GM12874 (cell line): ENCODE results near the gene LCN1.
A peak's percentile ranks its signal among the peaks of the same experiment; 100 is the strongest.

ENCODE experiments used
- CTCF ChIP-seq: IDR thresholded peaks from 2 replicates; pipeline ENCODE4 v1.5.1; 2011; ENCODE audit warnings: low read depth, mild to moderate bottlenecking, control low read depth, low read length, moderate library complexity; ENCODE audit not compliant: insufficient read depth

The LCN1 gene

DNA sequence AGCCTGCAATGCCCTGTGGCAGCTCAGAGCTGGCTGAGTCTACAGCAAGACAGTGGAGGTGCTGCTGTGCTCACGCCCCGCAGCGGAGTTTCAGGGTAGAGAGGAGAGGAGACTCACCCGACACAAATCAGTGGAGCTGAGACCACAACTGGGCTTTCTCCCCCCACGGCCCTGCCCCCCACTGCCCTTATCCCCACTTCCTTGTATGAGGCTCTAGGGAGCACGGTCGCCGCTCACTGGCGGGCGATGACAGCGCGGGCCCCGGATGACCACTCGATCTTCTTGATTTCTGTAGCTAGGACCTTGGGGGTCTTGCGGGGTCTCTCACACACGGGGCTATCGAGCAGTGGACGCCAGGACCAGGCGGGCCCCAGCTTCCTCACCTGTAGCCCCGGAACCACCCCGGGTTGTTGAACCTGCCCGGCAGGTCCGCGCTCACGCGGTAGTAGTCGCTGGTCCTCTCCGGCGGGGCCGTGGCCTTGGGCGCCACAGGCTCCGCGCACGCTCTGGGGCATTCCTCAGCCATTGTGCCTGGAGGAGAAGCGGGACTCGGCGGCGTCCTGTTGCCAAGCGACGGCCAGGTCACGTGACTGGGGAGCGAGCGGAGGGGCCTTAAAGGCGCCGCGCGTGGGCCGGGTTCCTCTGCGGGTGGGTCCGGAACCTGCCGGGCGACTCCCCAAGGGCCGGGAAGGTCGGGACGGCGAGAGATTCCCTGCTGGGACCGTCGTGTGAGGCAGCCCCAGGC, 21.7 kb upstream of the LCN1 start:
- TF ChIP-seq CTCF, result no peak

GRCh38 chr9:135500071-135500524, 21.1 kb upstream of the LCN1 start:
- no peak for TF ChIP-seq CTCF

- TF ChIP-seq CTCF, result peak; percentile 97
Observed at GRCh38 chr9:135500525-135501260, 20.5 kb upstream of the LCN1 start, which contains the start of gene MRPS2. Gene MRPS2, plus strand, starts transcription at chr9:135500682. Its CDS starts 29 bp downstream, at chr9:135500711.

DNA sequence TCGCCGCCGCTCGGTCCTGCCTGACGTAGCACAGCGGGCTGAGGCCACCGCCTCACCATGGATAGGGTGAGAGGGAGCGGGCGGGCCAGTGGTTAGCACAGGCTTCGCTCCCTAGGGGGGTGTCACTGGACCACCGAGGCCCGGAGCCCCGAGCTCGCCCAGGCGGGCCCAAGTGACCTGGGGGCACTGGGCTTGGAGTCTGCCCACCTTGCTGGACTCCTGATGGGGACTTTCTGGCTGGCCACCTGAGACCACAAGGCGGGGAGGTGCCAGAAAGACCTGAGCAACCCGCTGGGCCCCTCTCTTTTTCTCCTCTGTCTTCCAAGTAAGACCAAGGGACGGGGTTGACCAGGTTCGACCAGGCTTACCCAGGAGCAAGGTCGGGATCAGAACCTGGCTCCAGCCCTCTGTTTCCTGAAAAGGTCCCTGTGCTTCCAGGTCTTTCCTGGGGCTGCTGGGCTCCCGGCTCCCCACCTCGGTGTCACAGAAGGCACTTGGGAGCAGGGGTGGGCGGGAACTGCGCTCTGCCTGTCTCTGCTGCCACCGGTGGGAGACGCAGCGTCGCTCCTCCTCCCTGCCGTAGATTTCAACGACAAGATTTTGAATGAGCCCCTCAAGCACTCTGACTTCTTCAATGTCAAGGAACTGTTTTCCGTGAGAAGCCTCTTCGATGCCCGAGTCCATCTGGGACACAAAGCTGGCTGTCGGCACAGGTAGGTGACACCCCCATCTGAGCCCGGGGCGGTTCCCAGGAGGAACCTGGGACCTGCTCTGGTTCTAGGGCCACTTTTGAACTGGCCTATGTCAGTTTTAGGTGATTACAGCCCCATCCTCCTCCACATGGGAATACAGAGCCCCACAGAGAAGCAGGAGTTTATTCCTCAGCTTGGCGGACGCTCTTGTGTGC, 19.7 kb upstream of the LCN1 start:
- no peak for TF ChIP-seq CTCF

GRCh38 chr9:135502168-135502872, 18.9 kb upstream of the LCN1 start:
- TF ChIP-seq CTCF, result no peak

DNA sequence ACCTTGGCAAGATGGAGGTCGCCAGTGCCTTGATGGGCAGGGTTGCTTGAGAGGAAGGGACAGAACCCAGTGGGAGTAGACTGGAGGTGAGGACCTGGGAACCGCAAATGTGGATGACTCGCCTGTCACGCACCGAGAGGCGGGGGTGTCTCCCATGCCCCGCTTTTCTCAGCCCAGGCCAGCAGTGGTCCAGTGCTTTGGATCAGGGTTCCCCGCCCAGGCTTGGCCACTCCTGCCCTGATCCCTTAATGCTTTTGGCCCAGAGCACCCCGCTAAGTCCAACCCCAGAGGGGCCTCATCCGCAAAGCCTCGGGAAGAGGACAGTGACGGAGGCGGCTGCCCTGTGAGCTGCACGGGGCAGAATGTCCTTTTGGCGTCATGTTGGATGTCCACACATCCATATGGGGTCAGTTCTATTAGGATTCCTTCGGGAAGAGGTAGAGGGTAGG, 18.3 kb upstream of the LCN1 start:
- no peak for TF ChIP-seq CTCF
